ENCODE data around the gene ZNF691.

GRCh38 chr1:42841440-42842147 lies 4.8 kb upstream of the ZNF691 start:
- no peak for TF ChIP-seq POLR2A (IDR thresholded peaks at IDR 0.05)
- TF ChIP-seq, protein P1, sequence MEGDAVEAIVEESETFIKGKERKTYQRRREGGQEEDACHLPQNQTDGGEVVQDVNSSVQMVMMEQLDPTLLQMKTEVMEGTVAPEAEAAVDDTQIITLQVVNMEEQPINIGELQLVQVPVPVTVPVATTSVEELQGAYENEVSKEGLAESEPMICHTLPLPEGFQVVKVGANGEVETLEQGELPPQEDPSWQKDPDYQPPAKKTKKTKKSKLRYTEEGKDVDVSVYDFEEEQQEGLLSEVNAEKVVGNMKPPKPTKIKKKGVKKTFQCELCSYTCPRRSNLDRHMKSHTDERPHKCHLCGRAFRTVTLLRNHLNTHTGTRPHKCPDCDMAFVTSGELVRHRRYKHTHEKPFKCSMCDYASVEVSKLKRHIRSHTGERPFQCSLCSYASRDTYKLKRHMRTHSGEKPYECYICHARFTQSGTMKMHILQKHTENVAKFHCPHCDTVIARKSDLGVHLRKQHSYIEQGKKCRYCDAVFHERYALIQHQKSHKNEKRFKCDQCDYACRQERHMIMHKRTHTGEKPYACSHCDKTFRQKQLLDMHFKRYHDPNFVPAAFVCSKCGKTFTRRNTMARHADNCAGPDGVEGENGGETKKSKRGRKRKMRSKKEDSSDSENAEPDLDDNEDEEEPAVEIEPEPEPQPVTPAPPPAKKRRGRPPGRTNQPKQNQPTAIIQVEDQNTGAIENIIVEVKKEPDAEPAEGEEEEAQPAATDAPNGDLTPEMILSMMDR (IDR thresholded peaks at IDR 0.05): no peak

Measured in lower leg skin (tissue), 3 donors.